ENCODE data around the gene BACH2. TPM values are rescaled to one million over a fixed set of nuclear protein-coding genes. Genes with fewer than 3 reads are reported as not detected.

The BACH2 gene
- total RNA-seq, 1 experiment from 2014 or later = 3.3 TPM

DNA sequence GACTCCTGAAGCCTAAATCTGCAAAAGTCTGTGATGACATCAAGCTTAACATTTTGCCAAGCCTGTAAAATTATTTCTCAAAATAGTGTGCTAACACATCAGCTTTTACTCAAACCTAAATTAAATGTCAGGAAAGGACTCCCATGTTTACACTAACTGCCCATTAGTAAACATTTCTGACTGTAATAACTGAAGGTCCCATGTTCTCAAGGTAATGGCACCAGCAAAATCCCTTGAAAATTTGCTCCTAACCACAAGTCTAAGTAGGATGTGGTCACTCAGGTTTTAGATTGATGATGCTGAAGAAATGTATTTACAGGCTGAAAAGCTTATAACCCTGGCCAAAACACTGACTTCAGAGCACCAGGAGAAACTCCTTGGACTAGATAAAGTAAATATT is 33.0 kb downstream of the BACH2 start:
- intact Hi-C loops (cut with micrococcal nuclease) = no loop called here
- Histone ChIP-seq H3K9me3 (ENCODE audit: control insufficient read depth in 1 of 2, insufficient read depth in 1 of 2, low read depth in 1 of 2, low read length in 2 of 2) (no peaks in the 10 kb centered on the region), H3K4me2 (ENCODE audit: low read length) (no peak overlapping the region), H3K9ac (ENCODE audit: low read length) (no peak overlapping the region), H3K4me3 (replicated peaks in 1 of 2; ENCODE audit: low read depth in 1 of 2, low read length in 2 of 2) (no peak overlapping the region), H3K27me3 (ENCODE audit: insufficient read depth, low read length) (no peaks in the 10 kb centered on the region), H4K20me1 (ENCODE audit: insufficient read depth) (no peaks in the 10 kb centered on the region), H3K4me1 (ENCODE audit: control insufficient read depth in 1 of 2, insufficient read depth in 2 of 2, low read length in 2 of 2) (no peaks in the 10 kb centered on the region), H3K79me2 (ENCODE audit: insufficient read depth, low read length) (no peaks in the 10 kb centered on the region), H3K36me3 (ENCODE audit: control insufficient read depth in 1 of 2, insufficient read depth in 2 of 2, low read length in 2 of 2) (no peaks in the 10 kb centered on the region), H2AFZ (ENCODE audit: low read depth, low read length, poor library complexity, severe bottlenecking) (no peak overlapping the region), H3K27ac (ENCODE audit: low read depth, low read length) (no peak overlapping the region), H3K9me2 (ENCODE audit: insufficient read depth) (no peaks in the 10 kb centered on the region)
- ATAC-seq = no peak
- ChIA-PET CTCF (no interaction called here), POLR2A (no interaction called here), RAD21 (ENCODE audit: low non-redundant PET in 1 of 2, low total read pairs in 2 of 2, uncharacterized antibody in 2 of 2, unreplicated experiment in 2 of 2) (no interaction called here)
- no peak for DNase-seq (ENCODE audit: low read depth, low spot score)
- TF ChIP-seq POLR2AphosphoS5 (IDR thresholded peaks at IDR 0.05; ENCODE audit: low read depth, low read length) (no peak), SRF (IDR thresholded peaks at IDR 0.05; ENCODE audit: low read depth) (no peak), EZH2phosphoT487 (IDR thresholded peaks at IDR 0.05; ENCODE audit: borderline replicate concordance) (no peak), EZH2 (IDR thresholded peaks at IDR 0.05) (no peak), EGR1 (IDR thresholded peaks at IDR 0.05; ENCODE audit: low read depth) (no peak), YY1 (IDR thresholded peaks at IDR 0.05; ENCODE audit: extremely low read depth, insufficient replicate concordance, low read depth, low read length) (no peak), SIN3A (IDR thresholded peaks at IDR 0.05; ENCODE audit: low read depth) (no peak), SP1 (IDR thresholded peaks at IDR 0.05; ENCODE audit: low read depth) (no peak), CBX3 (IDR thresholded peaks at IDR 0.05; ENCODE audit: low read depth) (no peak), ELF1 (IDR thresholded peaks at IDR 0.05; ENCODE audit: borderline replicate concordance, low read depth) (no peak), TCF7L2 (IDR thresholded peaks at IDR 0.05; ENCODE audit: borderline replicate concordance, extremely low read depth, insufficient read depth, insufficient read length) (no peak), ZNF274 (IDR thresholded peaks at IDR 0.05; ENCODE audit: low read depth, low read length) (no peak), ZFX (IDR thresholded peaks at IDR 0.05) (no peak), POLR2A (IDR thresholded peaks at IDR 0.05; ENCODE audit: borderline replicate concordance, extremely low read depth, insufficient read depth, insufficient read length) (no peak), FOSL1 (IDR thresholded peaks at IDR 0.05; ENCODE audit: low read depth) (no peak), CEBPB (IDR thresholded peaks at IDR 0.05; ENCODE audit: low read depth) (no peak)
- TF ChIP-seq, protein P1, sequence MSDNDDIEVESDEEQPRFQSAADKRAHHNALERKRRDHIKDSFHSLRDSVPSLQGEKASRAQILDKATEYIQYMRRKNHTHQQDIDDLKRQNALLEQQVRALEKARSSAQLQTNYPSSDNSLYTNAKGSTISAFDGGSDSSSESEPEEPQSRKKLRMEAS (IDR thresholded peaks at IDR 0.05) = no peak
- TF ChIP-seq, protein P2, sequence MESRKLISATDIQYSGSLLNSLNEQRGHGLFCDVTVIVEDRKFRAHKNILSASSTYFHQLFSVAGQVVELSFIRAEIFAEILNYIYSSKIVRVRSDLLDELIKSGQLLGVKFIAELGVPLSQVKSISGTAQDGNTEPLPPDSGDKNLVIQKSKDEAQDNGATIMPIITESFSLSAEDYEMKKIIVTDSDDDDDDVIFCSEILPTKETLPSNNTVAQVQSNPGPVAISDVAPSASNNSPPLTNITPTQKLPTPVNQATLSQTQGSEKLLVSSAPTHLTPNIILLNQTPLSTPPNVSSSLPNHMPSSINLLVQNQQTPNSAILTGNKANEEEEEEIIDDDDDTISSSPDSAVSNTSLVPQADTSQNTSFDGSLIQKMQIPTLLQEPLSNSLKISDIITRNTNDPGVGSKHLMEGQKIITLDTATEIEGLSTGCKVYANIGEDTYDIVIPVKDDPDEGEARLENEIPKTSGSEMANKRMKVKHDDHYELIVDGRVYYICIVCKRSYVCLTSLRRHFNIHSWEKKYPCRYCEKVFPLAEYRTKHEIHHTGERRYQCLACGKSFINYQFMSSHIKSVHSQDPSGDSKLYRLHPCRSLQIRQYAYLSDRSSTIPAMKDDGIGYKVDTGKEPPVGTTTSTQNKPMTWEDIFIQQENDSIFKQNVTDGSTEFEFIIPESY (IDR thresholded peaks at IDR 0.05; ENCODE audit: extremely low read depth, insufficient replicate concordance, low read length) = no peak
- no TSS peak for BruUV-seq (replicated peaks)

All from HCT116 (cell line).